H1 (cell line): ENCODE results near the gene PCSK9. TPM values are rescaled to one million over a fixed set of nuclear protein-coding genes. Genes with fewer than 3 reads are reported as not detected.

Experiments used
- CTCF ChIA-PET: fragments of 300-600 bp; sonication (Branson Sonifier 250); formaldehyde crosslinking; loops from one replicate; lab custom pipeline; 2021; ENCODE audit not compliant: partially characterized antibody; lab: Charles Lee
- POLR2A ChIA-PET: fragments of 300-600 bp; sonication (Branson Sonifier 250); formaldehyde crosslinking; loops from one replicate; lab custom pipeline; 2021; ENCODE audit warnings: inconsistent platforms; ENCODE audit not compliant: partially characterized antibody; lab: Charles Lee
- DNase-seq, 2 experiments: peaks; one replicate each; pipeline versions ENCODE4 v3.0.0 to v3.0.0-alpha.2; 2010 to 2022; ENCODE audit warnings: low spot score in 2 of 2, low read depth in 1 of 2, mixed read lengths in 1 of 2
- FAIRE-seq: peaks from 2 replicates; lab custom pipeline; 2011; peaks lifted over from hg19 to GRCh38; lab: Jason Lieb, UNC
- H2AFZ ChIP-seq: 2 replicates; pipeline ENCODE4 v1.8.1; 2012; ENCODE audit warnings: low read length, inconsistent platforms
- H2AK5ac ChIP-seq: 2 replicates; pipeline ENCODE4 v1.6.1; 2013; ENCODE audit warnings: low read depth, low read length
- H2BK120ac ChIP-seq: replicated peaks from 2 replicates; pipeline ENCODE3; 2013; ENCODE audit warnings: low read depth, low read length, inconsistent platforms
- H2BK12ac ChIP-seq: 2 replicates; pipeline ENCODE4 v1.6.1; 2013; ENCODE audit warnings: low read depth, low read length
- H2BK15ac ChIP-seq: 2 replicates; pipeline ENCODE4 v1.6.1; 2013; ENCODE audit warnings: low read length
- H2BK20ac ChIP-seq: 2 replicates; pipeline ENCODE4 v1.6.1; 2013; ENCODE audit warnings: low read length
- H2BK5ac ChIP-seq: 2 replicates; pipeline ENCODE4 v1.6.1; 2013; ENCODE audit warnings: low read depth, low read length
- H3K14ac ChIP-seq: 2 replicates; pipeline ENCODE4 v1.6.1; 2013; ENCODE audit warnings: inconsistent platforms; ENCODE audit not compliant: insufficient read length
- H3K18ac ChIP-seq: 2 replicates; pipeline ENCODE4 v1.6.1; 2013; ENCODE audit warnings: low read length; ENCODE audit errors: extremely low read depth
- H3K23ac ChIP-seq: 2 replicates; pipeline ENCODE4 v1.6.1; 2013; ENCODE audit warnings: inconsistent platforms; ENCODE audit not compliant: insufficient read length
- H3K23me2 ChIP-seq: 2 replicates; pipeline ENCODE4 v1.6.1; 2013; ENCODE audit warnings: low read depth, low read length
- H3K27ac ChIP-seq: 2 replicates; pipeline ENCODE4 v1.6.1; 2011; ENCODE audit warnings: low read depth, low read length, inconsistent platforms
- H3K27me3 ChIP-seq, 4 experiments: replicated peaks in 1 of 4; 1 replicate in 1 of 4; 2 replicates in 3 of 4; pipeline versions ENCODE4 v1.6.1 to v1.8.1; 2011 to 2013; ENCODE audit warnings: low read length in 3 of 4, mild to moderate bottlenecking in 3 of 4, inconsistent platforms in 2 of 4, mixed read lengths in 2 of 4, moderate library complexity in 1 of 4; ENCODE audit not compliant: control insufficient read depth in 3 of 4, insufficient read depth in 3 of 4; ENCODE audit errors: extremely low read depth in 1 of 4
- H3K36me3 ChIP-seq, 4 experiments: 2 replicates each; pipeline versions ENCODE4 v1.6.1 to v1.8.1; 2011 to 2013; ENCODE audit warnings: mild to moderate bottlenecking in 4 of 4, low read length in 3 of 4, moderate library complexity in 2 of 4, control low read depth in 1 of 4, inconsistent platforms in 1 of 4; ENCODE audit not compliant: insufficient read depth in 4 of 4, control insufficient read depth in 2 of 4
- H3K4ac ChIP-seq: replicated peaks from 2 replicates; pipeline ENCODE3; 2013; ENCODE audit warnings: low read length, low read depth, mixed read lengths, inconsistent platforms; ENCODE audit not compliant: insufficient read length
- H3K4me1 ChIP-seq, 4 experiments: replicated peaks in 1 of 4; 1 replicate in 1 of 4; 2 replicates in 3 of 4; pipeline versions ENCODE4 v1.6.1 to v1.8.1; 2011 to 2013; ENCODE audit warnings: low read length in 3 of 4, inconsistent platforms in 2 of 4, mixed read lengths in 1 of 4; ENCODE audit not compliant: insufficient read depth in 4 of 4, control insufficient read depth in 3 of 4
- H3K4me2 ChIP-seq, 2 experiments: 2 replicates each; pipeline versions ENCODE4 v1.6.1 to v1.8.1; 2011 to 2013; ENCODE audit warnings: low read depth in 2 of 2, low read length in 2 of 2, control low read depth in 1 of 2, inconsistent platforms in 1 of 2, mild to moderate bottlenecking in 1 of 2; ENCODE audit not compliant: insufficient read depth in 1 of 2
- H3K4me3 ChIP-seq, 4 experiments: fragments of 200-600, 300-600 bp in 1 of 4; sonication (generic), shearing (Covaris generic), sonication (Bioruptor Twin) in 1 of 4; 2 replicates each; pipeline versions ENCODE4 v1.5.1 to v1.8.1; 2011 to 2016; ENCODE audit warnings: low read length in 4 of 4, low read depth in 3 of 4, control low read depth in 2 of 4, inconsistent platforms in 2 of 4, mild to moderate bottlenecking in 2 of 4, mixed read lengths in 1 of 4, moderate library complexity in 1 of 4; ENCODE audit not compliant: insufficient read depth in 2 of 4; ENCODE audit errors: extremely low read depth in 1 of 4
- H3K56ac ChIP-seq: replicated peaks from 2 replicates; pipeline ENCODE3; 2013; ENCODE audit warnings: low read depth, mild to moderate bottlenecking, mixed read lengths, low read length, inconsistent platforms; ENCODE audit not compliant: insufficient read length
- H3K79me1 ChIP-seq: 2 replicates; pipeline ENCODE4 v1.6.1; 2013; ENCODE audit warnings: low read depth, low read length, control low read depth
- H3K79me2 ChIP-seq, 2 experiments: 2 replicates each; pipeline versions ENCODE4 v1.6.1 to v1.8.1; 2012 to 2013; ENCODE audit warnings: low read length in 2 of 2, mild to moderate bottlenecking in 2 of 2, inconsistent platforms in 1 of 2; ENCODE audit not compliant: insufficient read depth in 2 of 2, control insufficient read depth in 1 of 2
- H3K9ac ChIP-seq, 4 experiments: replicated peaks in 1 of 4; 1 replicate in 1 of 4; 2 replicates in 3 of 4; pipeline versions ENCODE4 v1.6.1 to v1.8.1; 2011 to 2013; ENCODE audit warnings: low read depth in 3 of 4, low read length in 3 of 4, control low read depth in 2 of 4, mild to moderate bottlenecking in 2 of 4, moderate library complexity in 2 of 4, inconsistent platforms in 1 of 4; ENCODE audit errors: extremely low read depth in 1 of 4
- H3K9me3 ChIP-seq, 2 experiments: 2 replicates each; pipeline versions ENCODE4 v1.6.1 to v1.8.1; 2012 to 2013; ENCODE audit warnings: mild to moderate bottlenecking in 2 of 2, moderate library complexity in 2 of 2, control low read depth in 1 of 2, inconsistent platforms in 1 of 2, low read depth in 1 of 2, low read length in 1 of 2, mixed read lengths in 1 of 2; ENCODE audit not compliant: insufficient read depth in 2 of 2
- H4K20me1 ChIP-seq, 2 experiments: replicated peaks in 1 of 2; 2 replicates each; pipeline versions ENCODE3 to v1.8.1; 2011 to 2013; ENCODE audit warnings: inconsistent platforms in 2 of 2, low read length in 2 of 2, mild to moderate bottlenecking in 1 of 2; ENCODE audit not compliant: insufficient read depth in 2 of 2, control insufficient read depth in 1 of 2
- H4K5ac ChIP-seq: 2 replicates; pipeline ENCODE4 v1.6.1; 2013; ENCODE audit warnings: low read length, low read depth, mixed read lengths, inconsistent platforms; ENCODE audit not compliant: insufficient read length
- H4K8ac ChIP-seq: 2 replicates; pipeline ENCODE4 v1.8.0; 2013; ENCODE audit warnings: mild to moderate bottlenecking, moderate library complexity, low read length, inconsistent platforms; ENCODE audit not compliant: insufficient read depth; ENCODE audit errors: extremely low read depth
- H4K91ac ChIP-seq: replicated peaks from 2 replicates; pipeline ENCODE3; 2013; ENCODE audit warnings: low read length, mixed read lengths, inconsistent platforms; ENCODE audit not compliant: insufficient read length
- FOSL1 ChIP-seq: IDR thresholded peaks from 2 replicates; pipeline ENCODE4 v1.6.1; 2011; ENCODE audit warnings: mild to moderate bottlenecking, low read depth, low read length, moderate library complexity; ENCODE audit not compliant: insufficient read depth
- JUN ChIP-seq: IDR thresholded peaks from 2 replicates; pipeline ENCODE4 v1.6.1; 2011; ENCODE audit warnings: low read depth, mild to moderate bottlenecking, improper control_type of control experiment, low read length
- NRF1 ChIP-seq: IDR thresholded peaks from 2 replicates; pipeline ENCODE4 v1.6.1; 2011; ENCODE audit warnings: mild to moderate bottlenecking, low read depth, low read length, improper control_type of control experiment
- TAF1 ChIP-seq: IDR thresholded peaks from 2 replicates; pipeline ENCODE4 v1.6.1; 2011; ENCODE audit warnings: mild to moderate bottlenecking, low read depth, low read length
- WGBS, 2 experiments: shearing (Covaris generic) in 1 of 2; methylation state at CpG; one replicate each; pipeline versions ENCODE4 v1.1.6 to v1.1.7; 2013 to 2015; ENCODE audit warnings: low lambda C conversion rate in 2 of 2, mixed read lengths in 2 of 2, inconsistent platforms in 1 of 2, low coverage in 1 of 2, missing lambda C conversion rate in 1 of 2; ENCODE audit not compliant: insufficient replicate concordance in 2 of 2, insufficient coverage in 1 of 2, insufficient read length in 1 of 2; ENCODE audit errors: extremely low coverage in 1 of 2, missing lambda C conversion rate in 1 of 2; 5-methylcytosine and 5-hydroxymethylcytosine counted together
- polyA plus RNA-seq, 7 experiments: library from polyadenylated mRNA; depleted of rRNA in 3 of 7; stranded (reverse) in 5 of 7; unstranded in 2 of 7; fragments of >200 nt in 5 of 7; fragments of 200-250 nt in 2 of 7; gene quantifications; 1 replicate in 5 of 7; 2 replicates in 1 of 7; 4 replicates in 1 of 7; pipeline versions ENCODE4 v1.2.1 to v1.2.3, GENCODE V29; 2011 to 2013; ENCODE audit warnings: missing spikeins in 2 of 7, mixed read lengths in 2 of 7
- total RNA-seq: library from RNA; stranded (reverse); fragmentation: NEBNext Ultra II Directional; extraction: Animal tissue kit (Norgen Biotek cat#: 25700); gene quantifications from 2 replicates; pipeline ENCODE4 v1.2.1, GENCODE V29; 2021

The PCSK9 gene
- total and polyA plus RNA-seq, 2 of the 8 experiments (the other 6 are each of a cell fraction or from before 2014, with no cell fraction given) = 22.3 to 32.3 TPM

- Histone ChIP-seq H4K20me1 (no peaks in the 10 kb centered on the region), H4K5ac (no peak overlapping the region), H2BK20ac (no peak overlapping the region), H3K23me2 (no peaks in the 10 kb centered on the region), H2BK15ac (no peak overlapping the region), H3K9ac (no peak overlapping the region), H2AK5ac (no peak overlapping the region), H2BK120ac (no peak overlapping the region), H3K4me3 (no peak overlapping the region), H4K91ac (no peak overlapping the region), H3K14ac (no peak overlapping the region), H3K27me3 (peaks cover 0 to 1% (median 0%) of the 10 kb centered on the region in 4 experiments; a peak in 1 of 7 replicates), H2BK12ac (no peak overlapping the region), H3K4ac (no peak overlapping the region), H3K23ac (no peak overlapping the region), H3K79me2 (no peaks in the 10 kb centered on the region), H3K4me2 (no peak overlapping the region), H2AFZ (no peak overlapping the region), H4K8ac (no peak overlapping the region), H3K79me1 (no peaks in the 10 kb centered on the region), H3K4me1 (no peaks in the 10 kb centered on the region), H3K18ac (no peak overlapping the region), H2BK5ac (no peak overlapping the region), H3K9me3 (no peaks in the 10 kb centered on the region), H3K36me3 (peaks cover 10 to 45% (median 36%) of the 10 kb centered on the region in 4 experiments), H3K56ac (no peak overlapping the region), H3K27ac (no peak overlapping the region)
- CTCF ChIA-PET = interaction anchor here (1.5 kb wide), 2 partner anchors 21 to 186 kb away, joined by 4 to 5 read pairs; no protein-coding TSS in a partner anchor
- FAIRE-seq (no peak), DNase-seq (no peak)
- POLR2A ChIA-PET = no interaction called here
- WGBS, 2 experiments = 90% methylated on average over 2 of the region's 2 CpGs; no CpG with 5 or more reads in 1 of the 2 experiments
- no peak for TF ChIP-seq TAF1
- TF ChIP-seq NRF1 = no peak
- TF ChIP-seq JUN = no peak
- no peak for TF ChIP-seq FOSL1
Measured at GRCh38 chr1:55092475-55092874, 53.1 kb downstream of the PCSK9 start.
